G401 (cell line): ENCODE data around the gene CRISPLD2. TPM values are rescaled to one million over a fixed set of nuclear protein-coding genes. Genes with fewer than 3 reads are reported as not detected.

Source experiments
- DNase-seq: peaks from one replicate; pipeline ENCODE4 v3.0.0-alpha.2; 2015; ENCODE audit warnings: low spot score
- in situ Hi-C: cut with HindIII; loops from 2 replicates; pipeline ENCODE4 v1.10.0; 2016; ENCODE audit warnings: low sequenced_read_pairs, mixed read lengths
- total RNA-seq: library from RNA; depleted of rRNA; stranded (reverse); fragments of >200 nt; shearing (Covaris generic); gene quantifications from 2 replicates; pipeline ENCODE4 v1.2.3, GENCODE V29; 2014

CRISPLD2 gene
- total RNA-seq, 1 experiment from 2014 or later, result 0.03 TPM

GRCh38 chr16:84874983-84875382, 55.2 kb downstream of the CRISPLD2 start:
- no peak for DNase-seq
- in situ Hi-C loops, result no loop called here

GRCh38 chr16:84875846-84876245, 56.1 kb downstream of the CRISPLD2 start:
- in situ Hi-C loops, result no loop called here
- no peak for DNase-seq

GRCh38 chr16:84876873-84877606, 57.3 kb downstream of the CRISPLD2 start:
- in situ Hi-C loops, result no loop called here
- no peak for DNase-seq

GRCh38 chr16:84878770-84879169, 59.0 kb downstream of the CRISPLD2 start:
- in situ Hi-C loops, result no loop called here
- no peak for DNase-seq

- no peak for DNase-seq
- in situ Hi-C loops, result no loop called here
Observed at GRCh38 chr16:84879569-84880487, 60.0 kb downstream of the CRISPLD2 start.

- DNase-seq, result no peak
Observed at GRCh38 chr16:84881702-84882521, 62.1 kb downstream of the CRISPLD2 start.

GRCh38 chr16:84883301-84883700, 63.5 kb downstream of the CRISPLD2 start:
- DNase-seq, result no peak
- in situ Hi-C loops, result no loop called here

More at GRCh38 chr16:84881702-84882521, 62.1 kb downstream of the CRISPLD2 start:
- in situ Hi-C loops, result no loop called here

GRCh38 chr16:84884246-84884595, 64.4 kb downstream of the CRISPLD2 start:
- in situ Hi-C loops, result no loop called here
- no peak for DNase-seq

- no peak for DNase-seq
- in situ Hi-C loops, result no loop called here
Observed at GRCh38 chr16:84884596-84885341, 65.0 kb downstream of the CRISPLD2 start.

- in situ Hi-C loops, result no loop called here
- no peak for DNase-seq
Observed at GRCh38 chr16:84885342-84885910, 65.6 kb downstream of the CRISPLD2 start.

- DNase-seq, result no peak
- in situ Hi-C loops, result no loop called here
Observed at GRCh38 chr16:84886497-84887090, 66.8 kb downstream of the CRISPLD2 start.

GRCh38 chr16:84887207-84887606, 67.4 kb downstream of the CRISPLD2 start:
- in situ Hi-C loops, result no loop called here
- DNase-seq, result no peak

GRCh38 chr16:84888450-84888849, 68.7 kb downstream of the CRISPLD2 start:
- DNase-seq, result no peak
- in situ Hi-C loops, result no loop called here

GRCh38 chr16:84889066-84889465, 69.3 kb downstream of the CRISPLD2 start:
- DNase-seq, result no peak
- in situ Hi-C loops, result no loop called here

- DNase-seq, result no peak
- in situ Hi-C loops, result no loop called here
Observed at GRCh38 chr16:84890427-84890826, 70.6 kb downstream of the CRISPLD2 start.

- DNase-seq, result no peak
- in situ Hi-C loops, result no loop called here
Observed at GRCh38 chr16:84891149-84891795, 71.5 kb downstream of the CRISPLD2 start.

GRCh38 chr16:84892097-84892496, 72.3 kb downstream of the CRISPLD2 start:
- in situ Hi-C loops, result no loop called here
- no peak for DNase-seq

- in situ Hi-C loops, result no loop called here
- no peak for DNase-seq
Observed at GRCh38 chr16:84893467-84893848, 73.7 kb downstream of the CRISPLD2 start.
